Left ventricle myocardium inferior (tissue), 1 donor: Measurements from ENCODE around the gene DLEC1. TPM values are rescaled to one million over a fixed set of nuclear protein-coding genes. Genes with fewer than 3 reads are reported as not detected.
"Not testable (repeated sequence)": the region's sequence is repeated elsewhere in the genome, so short reads cannot be mapped to it uniquely, and the experiment has no call there.

Experiments
- DNase-seq: peaks from one replicate; pipeline ENCODE4 v3.0.0-alpha.2; 2020
- H3K27ac ChIP-seq: fragments of 200-600 bp; replicated peaks from 2 replicates; pipeline ENCODE4 v1.8.0; 2021
- H3K27me3 ChIP-seq: fragments of 200-600 bp; 2 replicates; pipeline ENCODE4 v1.8.0; 2021; ENCODE audit warnings: low read depth
- H3K36me3 ChIP-seq: fragments of 200-600 bp; 2 replicates; pipeline ENCODE4 v1.8.0; 2021
- H3K4me1 ChIP-seq: fragments of 200-600 bp; 2 replicates; pipeline ENCODE4 v1.8.0; 2021
- H3K4me3 ChIP-seq: fragments of 200-600 bp; 2 replicates; pipeline ENCODE4 v1.8.0; 2021; ENCODE audit warnings: mild to moderate bottlenecking, moderate library complexity
- H3K9me3 ChIP-seq: fragments of 200-600 bp; replicated peaks from 2 replicates; pipeline ENCODE4 v1.8.0; 2021
- intact Hi-C: fragments of 100-400 bp; cut with micrococcal nuclease; formaldehyde crosslinking; loops from one replicate; pipeline ENCODE4 v1.11.0; 2022
- total RNA-seq: library from RNA; stranded (reverse); fragmentation: NEBNext Ultra II Directional; extraction: Animal tissue kit (Norgen Biotek cat#: 25700); gene quantifications from one replicate; pipeline ENCODE4 v1.2.1, GENCODE V29; 2021
- TF ChIP-seq, protein P1 (sequence below): fragments of 200-600 bp; IDR thresholded peaks from 2 replicates; pipeline ENCODE4 v1.8.0; 2021; ENCODE audit warnings: antibody characterized with exemption, mild to moderate bottlenecking, borderline replicate concordance
- donor health status: DM: no; HTN: yes; CAD: no; lungs with severe emphysema.

The DLEC1 gene
- total RNA-seq, 1 donor from 2014 or later = 0.08 TPM

DNA sequence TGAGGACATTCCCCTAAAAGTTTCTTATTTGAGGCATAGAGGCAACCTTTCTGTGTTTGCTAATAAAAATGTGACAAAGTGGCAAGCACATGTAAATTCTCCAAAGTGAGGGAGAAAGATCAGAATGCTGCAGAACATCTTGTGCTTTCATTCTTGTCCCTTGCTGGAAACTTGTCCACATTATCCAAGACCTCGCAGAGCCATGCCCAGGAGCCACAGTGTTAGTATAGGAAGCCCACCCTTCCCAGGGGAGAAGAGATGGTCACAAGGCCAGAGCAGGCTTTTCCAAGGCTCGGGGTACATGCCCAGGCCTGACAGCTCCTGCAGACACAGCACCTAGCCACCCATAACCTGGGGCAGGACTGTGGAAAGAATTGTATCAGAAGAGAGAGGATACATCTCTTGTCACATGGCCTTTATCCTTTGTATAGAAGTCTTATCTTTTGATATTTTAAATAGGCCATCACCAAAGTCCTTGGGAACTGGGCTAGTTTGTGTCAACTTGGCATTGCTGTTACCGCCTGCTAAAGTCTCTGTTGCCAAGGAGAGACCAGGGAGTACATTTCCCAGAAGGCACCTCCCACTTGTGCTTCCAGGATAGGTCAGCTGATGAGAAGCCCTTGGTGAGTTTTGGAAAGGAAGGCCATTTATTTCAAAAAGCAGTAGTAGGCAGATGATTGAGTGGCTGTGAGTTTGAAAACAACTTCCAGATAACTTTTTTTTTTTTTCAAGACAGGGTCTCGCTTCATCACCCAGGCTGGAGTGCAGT lies 10.5 kb downstream of the DLEC1 start:
- Histone ChIP-seq H3K36me3 (no peaks in the 10 kb centered on the region), H3K9me3 (no peaks in the 10 kb centered on the region), H3K4me1 (no peaks in the 10 kb centered on the region), H3K4me3 (no peak overlapping the region), H3K27ac (no peak overlapping the region), H3K27me3 (no peaks in the 10 kb centered on the region)
- intact Hi-C loops = no loop called here
- no peak for DNase-seq
- TF ChIP-seq, protein P1, sequence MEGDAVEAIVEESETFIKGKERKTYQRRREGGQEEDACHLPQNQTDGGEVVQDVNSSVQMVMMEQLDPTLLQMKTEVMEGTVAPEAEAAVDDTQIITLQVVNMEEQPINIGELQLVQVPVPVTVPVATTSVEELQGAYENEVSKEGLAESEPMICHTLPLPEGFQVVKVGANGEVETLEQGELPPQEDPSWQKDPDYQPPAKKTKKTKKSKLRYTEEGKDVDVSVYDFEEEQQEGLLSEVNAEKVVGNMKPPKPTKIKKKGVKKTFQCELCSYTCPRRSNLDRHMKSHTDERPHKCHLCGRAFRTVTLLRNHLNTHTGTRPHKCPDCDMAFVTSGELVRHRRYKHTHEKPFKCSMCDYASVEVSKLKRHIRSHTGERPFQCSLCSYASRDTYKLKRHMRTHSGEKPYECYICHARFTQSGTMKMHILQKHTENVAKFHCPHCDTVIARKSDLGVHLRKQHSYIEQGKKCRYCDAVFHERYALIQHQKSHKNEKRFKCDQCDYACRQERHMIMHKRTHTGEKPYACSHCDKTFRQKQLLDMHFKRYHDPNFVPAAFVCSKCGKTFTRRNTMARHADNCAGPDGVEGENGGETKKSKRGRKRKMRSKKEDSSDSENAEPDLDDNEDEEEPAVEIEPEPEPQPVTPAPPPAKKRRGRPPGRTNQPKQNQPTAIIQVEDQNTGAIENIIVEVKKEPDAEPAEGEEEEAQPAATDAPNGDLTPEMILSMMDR = no peak

DNA sequence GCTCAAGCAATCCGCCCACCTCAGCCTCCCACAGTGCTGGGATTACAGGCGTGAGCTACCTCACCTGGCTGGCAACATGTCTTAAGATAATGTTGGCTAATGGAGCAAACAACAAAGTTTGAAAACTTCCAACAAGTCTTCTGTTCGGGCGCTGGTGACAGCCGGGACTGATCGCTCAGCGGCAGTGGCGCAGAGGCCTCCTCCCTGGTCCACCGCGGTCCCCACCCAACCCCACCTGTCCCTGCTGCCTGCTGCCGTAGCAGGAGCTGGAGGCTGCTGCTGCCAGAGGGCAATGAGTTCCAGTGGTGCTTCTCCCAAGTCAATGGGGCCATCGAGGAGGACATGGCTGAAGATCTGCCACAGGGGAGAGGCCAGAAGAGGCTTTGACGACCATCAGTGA lies 12.1 kb downstream of the DLEC1 start:
- no peaks in the 10 kb centered on the region for H3K27me3 ChIP-seq
- H3K27ac ChIP-seq = no peak overlapping the region
- H3K36me3 ChIP-seq = no peaks in the 10 kb centered on the region
- no peak for DNase-seq
- H3K4me1 ChIP-seq = no peaks in the 10 kb centered on the region
- intact Hi-C loops = no loop called here
- TF ChIP-seq, protein P1 = no peak
- no peaks in the 10 kb centered on the region for H3K9me3 ChIP-seq
- H3K4me3 ChIP-seq = no peak overlapping the region

DNA sequence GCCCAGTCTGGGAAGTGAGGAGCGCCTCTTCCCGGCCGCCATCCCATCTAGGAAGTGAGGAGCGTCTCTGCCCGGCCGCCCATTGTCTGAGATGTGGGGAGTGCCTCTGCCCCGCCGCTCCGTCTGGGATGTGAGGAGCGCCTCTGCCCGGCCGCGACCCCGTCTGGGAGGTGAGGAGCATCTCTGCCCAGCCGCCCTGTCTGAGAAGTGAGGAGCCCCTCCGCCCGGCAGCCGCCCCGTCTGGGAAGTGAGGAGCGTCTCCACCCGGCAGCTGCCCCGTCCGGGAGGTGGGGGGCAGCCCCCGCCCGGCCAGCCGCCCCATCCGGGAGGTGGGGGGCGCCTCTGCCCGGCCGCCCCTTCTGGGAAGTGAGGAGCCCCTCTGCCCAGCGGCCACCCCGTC lies 14.3 kb downstream of the DLEC1 start:
- H3K4me3 ChIP-seq, H3K9me3 ChIP-seq, H3K36me3 ChIP-seq, H3K27me3 ChIP-seq, H3K4me1 ChIP-seq, H3K27ac ChIP-seq, intact Hi-C loops, DNase-seq: not testable (repeated sequence)

DNA sequence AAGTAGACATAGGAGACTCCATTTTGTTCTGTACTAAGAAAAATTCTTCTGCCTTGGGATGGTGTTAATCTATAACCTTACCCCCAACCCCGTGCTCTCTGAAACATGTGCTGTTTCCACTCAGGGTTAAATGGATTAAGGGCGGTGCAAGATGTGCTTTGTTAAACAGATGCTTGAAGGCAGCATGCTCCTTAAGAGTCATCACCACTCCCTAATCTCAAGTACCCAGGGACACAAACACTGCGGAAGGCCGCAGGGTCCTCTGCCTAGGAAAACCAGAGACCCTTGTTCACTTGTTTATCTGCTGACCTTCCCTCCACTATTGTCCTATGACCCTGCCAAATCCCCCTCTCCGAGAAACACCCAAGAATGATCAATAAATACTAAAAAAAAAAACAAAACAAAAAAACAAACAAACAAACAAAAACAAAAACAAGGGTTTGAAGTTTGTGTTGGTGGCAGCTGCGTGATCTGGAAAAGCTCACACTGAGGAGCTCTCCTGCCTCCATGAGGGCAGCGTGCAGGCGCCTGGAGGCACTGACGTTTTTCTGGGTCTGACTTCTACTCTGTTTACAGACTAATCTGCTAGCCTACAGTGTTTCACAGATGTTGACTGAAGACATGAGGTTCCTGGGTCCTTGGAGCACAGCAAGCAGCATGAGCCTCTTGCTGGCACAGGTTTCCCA lies 14.9 kb downstream of the DLEC1 start:
- H3K36me3 ChIP-seq, H3K4me1 ChIP-seq, H3K4me3 ChIP-seq, DNase-seq, H3K9me3 ChIP-seq, intact Hi-C loops, H3K27ac ChIP-seq, H3K27me3 ChIP-seq: not testable (repeated sequence)

DNA sequence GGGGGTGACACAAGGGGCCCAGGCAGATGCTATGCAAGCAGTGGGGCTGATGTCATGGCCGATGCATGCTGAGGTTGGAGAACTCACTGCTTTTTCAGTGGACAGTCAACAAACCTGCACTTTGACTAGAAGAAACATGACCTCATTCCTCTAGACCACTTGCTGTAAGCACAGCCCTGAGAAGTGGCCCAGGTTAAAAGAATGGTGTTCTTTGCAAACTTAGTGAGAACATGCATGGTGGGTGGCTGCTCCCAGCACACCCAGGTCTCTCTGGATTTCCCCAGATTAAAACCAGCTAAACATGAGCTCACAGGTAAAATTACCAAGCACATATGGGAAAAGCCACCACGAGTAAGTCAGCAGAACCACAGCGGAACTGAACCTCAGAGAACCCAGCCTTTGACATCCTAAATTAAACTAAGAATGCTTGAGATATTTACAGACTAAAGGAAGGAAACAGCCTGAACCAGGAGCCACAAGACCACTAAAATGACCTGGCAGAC lies 15.5 kb downstream of the DLEC1 start:
- no peaks in the 10 kb centered on the region for H3K4me1 ChIP-seq
- intact Hi-C loops = no loop called here
- no peak overlapping the region for H3K27ac ChIP-seq
- H3K9me3 ChIP-seq = no peaks in the 10 kb centered on the region
- no peaks in the 10 kb centered on the region for H3K27me3 ChIP-seq
- H3K36me3 ChIP-seq = no peaks in the 10 kb centered on the region
- TF ChIP-seq, protein P1 = no peak
- H3K4me3 ChIP-seq = no peak overlapping the region
- no peak for DNase-seq

DNA sequence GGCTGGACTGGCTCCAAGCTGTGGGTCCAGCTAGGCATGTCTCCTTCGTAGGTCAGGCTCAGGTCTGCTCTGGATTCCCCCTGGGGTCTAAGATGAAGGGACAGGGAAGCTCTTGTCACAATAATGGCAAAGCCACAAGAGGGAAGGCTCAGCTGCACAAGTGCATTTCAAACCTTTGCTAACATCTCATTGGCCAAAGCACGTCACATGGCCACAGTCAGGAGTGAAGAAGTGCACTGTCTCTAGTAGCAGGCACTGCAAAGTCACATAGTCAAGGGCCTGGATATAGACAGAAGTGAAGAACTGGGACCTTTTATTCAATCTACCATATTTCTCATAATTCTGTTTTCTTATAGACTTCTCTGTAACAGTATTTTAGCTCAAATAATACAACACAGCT lies 20.1 kb downstream of the DLEC1 start:
- intact Hi-C loops = no loop called here
- DNase-seq = no peak
- no peak overlapping the region for H3K27ac ChIP-seq
- H3K4me1 ChIP-seq = no peaks in the 10 kb centered on the region
- H3K9me3 ChIP-seq = no peaks in the 10 kb centered on the region
- no peak overlapping the region for H3K4me3 ChIP-seq
- no peaks in the 10 kb centered on the region for H3K36me3 ChIP-seq
- H3K27me3 ChIP-seq = peaks cover 5% of the 10 kb centered on the region
- TF ChIP-seq, protein P1 = no peak
